NCI-H226 (cell line): Measurements from ENCODE around the gene UTP15.
A peak's percentile ranks its signal among the peaks of the same experiment; 100 is the strongest.

Source experiments
- DNase-seq: peaks from one replicate; pipeline ENCODE4 v3.0.0-alpha.2; 2015

The UTP15 gene

GRCh38 chr5:73624888-73625287, 59.3 kb downstream of the UTP15 start:
- DNase-seq, result no peak

- DNase-seq, result no peak
These were observed 59.9 kb downstream of the UTP15 start for GRCh38 chr5:73625372-73625943.

- DNase-seq, result peak; percentile 76
These were observed 60.6 kb downstream of the UTP15 start, which contains the start of gene ARHGEF28 for GRCh38 chr5:73625944-73626811. Gene ARHGEF28 (plus strand): TSS chr5:73626196. CDS start chr5:73684852, 58,656 bp downstream.

- no peak for DNase-seq
These were observed 61.3 kb downstream of the UTP15 start for GRCh38 chr5:73626814-73627313.

- no peak for DNase-seq
These were observed 63.9 kb downstream of the UTP15 start for GRCh38 chr5:73629456-73629855.

- peak; percentile 45 for DNase-seq
These were observed 65.2 kb downstream of the UTP15 start for GRCh38 chr5:73630765-73631164.

GRCh38 chr5:73631500-73631899, 66.0 kb downstream of the UTP15 start:
- no peak for DNase-seq
